SIG-M5 (cell line): ENCODE results near the gene LIG1.
"Not testable (repeated sequence)": the region's sequence is repeated elsewhere in the genome, so short reads cannot be mapped to it uniquely, and the experiment has no call there.

Source experiments
- DNase-seq: peaks from one replicate; lab custom pipeline; 2025; lab: John Stamatoyannopoulos, UW

Gene LIG1

DNA sequence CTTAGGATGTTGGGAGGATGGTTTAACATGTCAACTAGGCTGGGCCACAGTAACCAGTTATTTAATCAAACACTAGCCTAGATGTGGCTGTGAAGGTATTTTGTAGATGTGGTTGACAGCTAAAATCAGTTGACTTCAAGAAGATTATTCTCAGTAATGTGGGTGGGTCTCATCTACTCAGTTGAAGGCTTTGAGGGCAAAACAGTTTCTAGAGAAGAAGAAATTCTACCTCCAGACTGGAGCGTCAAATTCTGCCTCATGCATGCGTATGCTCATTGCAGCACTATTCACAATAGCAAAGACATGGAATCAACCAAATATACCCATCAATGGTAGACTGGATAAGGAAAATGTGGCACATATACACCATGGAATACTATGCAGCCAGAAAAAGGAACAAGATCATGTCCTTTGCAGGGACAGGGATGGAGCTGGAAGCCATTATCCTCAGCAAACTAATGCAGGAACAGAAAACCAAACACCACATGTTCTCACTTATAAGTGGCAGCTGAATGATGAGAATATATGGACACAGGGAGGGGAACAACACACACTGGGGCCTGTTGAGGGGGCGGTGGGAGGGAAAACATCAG lies 99.9 kb downstream of the LIG1 start:
- not testable (repeated sequence) for DNase-seq

DNA sequence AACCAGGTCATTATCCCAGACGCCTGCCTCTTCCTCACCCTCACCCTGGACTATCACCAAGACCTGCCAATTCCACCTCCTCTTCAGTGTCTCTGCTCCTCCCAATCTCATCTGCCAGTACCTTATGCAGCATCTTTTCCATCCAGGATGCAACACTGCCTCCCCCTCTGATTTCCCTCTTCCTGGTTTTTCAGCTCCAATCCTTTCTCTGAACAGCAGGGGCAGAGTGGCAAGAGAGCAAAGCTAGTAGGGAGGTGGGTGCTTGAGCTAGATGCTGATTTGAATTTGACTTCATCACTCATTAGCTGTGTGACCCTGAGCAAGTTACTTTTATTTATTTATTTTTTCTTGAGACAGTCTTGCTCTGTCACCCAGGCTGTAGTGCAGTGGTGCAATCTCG lies 100.7 kb downstream of the LIG1 start:
- DNase-seq, result no peak
